Liver (tissue), 9 donors: ENCODE results near the gene CCDC158. TPM values are rescaled to one million over a fixed set of nuclear protein-coding genes. Genes with fewer than 3 reads are reported as not detected.

Source experiments
- DNase-seq: peaks from one replicate; pipeline ENCODE4 v3.0.0-alpha.2; 2017; ENCODE audit warnings: low spot score
- H3K27ac ChIP-seq, 2 donors: one replicate each; pipeline ENCODE4 v1.7.0; 2013; ENCODE audit warnings: inconsistent platforms in 2 of 2, low read length in 2 of 2, control low read depth in 1 of 2, low read depth in 1 of 2, mild to moderate bottlenecking in 1 of 2
- H3K27me3 ChIP-seq, 4 donors: one replicate each; pipeline versions ENCODE4 v1.6.1 to v1.7.0; 2013; ENCODE audit warnings: low read length in 3 of 4, inconsistent platforms in 1 of 4, mild to moderate bottlenecking in 1 of 4, moderate library complexity in 1 of 4; ENCODE audit not compliant: control insufficient read depth in 4 of 4, insufficient read depth in 4 of 4
- H3K36me3 ChIP-seq, 4 donors: one replicate each; pipeline versions ENCODE4 v1.6.1 to v1.7.0; 2013; ENCODE audit warnings: low read length in 3 of 4, mild to moderate bottlenecking in 3 of 4, low read depth in 1 of 4, moderate library complexity in 1 of 4; ENCODE audit not compliant: control insufficient read depth in 4 of 4, insufficient read depth in 3 of 4
- H3K4me1 ChIP-seq, 4 donors: one replicate each; pipeline versions ENCODE4 v1.6.1 to v1.7.0; 2013; ENCODE audit warnings: low read length in 3 of 4, mild to moderate bottlenecking in 3 of 4, moderate library complexity in 1 of 4; ENCODE audit not compliant: control insufficient read depth in 4 of 4, insufficient read depth in 4 of 4
- H3K4me3 ChIP-seq, 3 donors: one replicate each; pipeline versions ENCODE4 v1.6.1 to v1.7.0; 2013; ENCODE audit warnings: low read length in 3 of 3, control low read depth in 1 of 3, low read depth in 1 of 3, mild to moderate bottlenecking in 1 of 3
- H3K9ac ChIP-seq, 2 donors: one replicate each; pipeline ENCODE4 v1.7.0; 2013; ENCODE audit warnings: low read length in 2 of 2, mild to moderate bottlenecking in 2 of 2, moderate library complexity in 2 of 2, control low read depth in 1 of 2, low read depth in 1 of 2
- H3K9me3 ChIP-seq, 4 donors: one replicate each; pipeline versions ENCODE4 v1.6.1 to v1.7.0; 2013; ENCODE audit warnings: low read length in 3 of 4; ENCODE audit not compliant: control insufficient read depth in 4 of 4
- EGR1 ChIP-seq, 2 donors: IDR thresholded peaks; 2 replicates each; pipeline ENCODE4 v1.6.1; 2016 to 2018; ENCODE audit warnings: antibody characterized with exemption in 2 of 2, low read depth in 2 of 2
- FOXA1 ChIP-seq: IDR thresholded peaks from 2 replicates; pipeline ENCODE4 v1.6.1; 2016; ENCODE audit warnings: antibody characterized with exemption
- FOXA2 ChIP-seq: IDR thresholded peaks from 2 replicates; pipeline ENCODE4 v1.6.1; 2016; ENCODE audit warnings: antibody characterized with exemption
- GABPA ChIP-seq, 2 donors: IDR thresholded peaks in 1 of 2; conservative IDR thresholded peaks in 1 of 2; 2 replicates each; pipeline ENCODE4 v1.6.1; 2016; ENCODE audit warnings: antibody characterized with exemption in 2 of 2, mild to moderate bottlenecking in 1 of 2, moderate library complexity in 1 of 2
- HNF4A ChIP-seq, 2 donors: conservative IDR thresholded peaks; 2 replicates each; pipeline ENCODE4 v1.6.1; 2016; ENCODE audit warnings: antibody characterized with exemption in 2 of 2, mild to moderate bottlenecking in 2 of 2
- HNF4G ChIP-seq: IDR thresholded peaks from 2 replicates; pipeline ENCODE4 v1.6.1; 2016; ENCODE audit warnings: antibody characterized with exemption
- JUND ChIP-seq, 2 donors: IDR thresholded peaks; 2 replicates each; pipeline ENCODE4 v1.6.1; 2016; ENCODE audit warnings: antibody characterized with exemption in 2 of 2
- NR2F2 ChIP-seq: IDR thresholded peaks from 2 replicates; pipeline ENCODE4 v1.6.1; 2016; ENCODE audit warnings: antibody characterized with exemption
- RAD21 ChIP-seq, 2 donors: IDR thresholded peaks; 2 replicates each; pipeline ENCODE4 v1.6.1; 2016; ENCODE audit warnings: antibody characterized with exemption in 2 of 2, mild to moderate bottlenecking in 2 of 2
- RXRA ChIP-seq, 2 donors: IDR thresholded peaks; 2 replicates each; pipeline ENCODE4 v1.6.1; 2017 to 2018; ENCODE audit warnings: antibody characterized with exemption in 2 of 2, mild to moderate bottlenecking in 1 of 2
- SP1 ChIP-seq: IDR thresholded peaks from 2 replicates; pipeline ENCODE4 v1.6.1; 2018; ENCODE audit warnings: antibody characterized with exemption, mild to moderate bottlenecking
- TAF1 ChIP-seq: conservative IDR thresholded peaks from 2 replicates; pipeline ENCODE4 v1.6.1; 2016; ENCODE audit warnings: antibody characterized with exemption, mild to moderate bottlenecking
- YY1 ChIP-seq: IDR thresholded peaks from 2 replicates; pipeline ENCODE4 v1.6.1; 2016; ENCODE audit warnings: antibody characterized with exemption, mild to moderate bottlenecking
- WGBS: extraction: QIAGEN DNeasy Blood & Tissue Kit; methylation state at CpG from one replicate; pipeline ENCODE4 v1.1.7; 2013; 5-methylcytosine and 5-hydroxymethylcytosine counted together
- polyA plus RNA-seq, 2 donors: library from polyadenylated mRNA; stranded (reverse) in 1 of 2; unstranded in 1 of 2; fragments of 200-250 nt in 1 of 2; fragments of >200 nt in 1 of 2; fragmentation: Nextera tagmentation in 1 of 2; extraction: Ambion mirVana in 1 of 2; gene quantifications; one replicate each; pipeline versions ENCODE4 v1.2.1 to v1.2.3, GENCODE V29; 2013 to 2015
- total RNA-seq, 2 donors: library from RNA; depleted of rRNA; stranded (reverse); fragments of >200 nt; gene quantifications; one replicate each; pipeline ENCODE4 v1.2.3, GENCODE V29; 2014
- TF ChIP-seq, protein P1 (sequence below): IDR thresholded peaks from 2 replicates; pipeline ENCODE4 v1.6.1; 2016; ENCODE audit warnings: antibody characterized with exemption
- TF ChIP-seq, protein P2 (sequence below): IDR thresholded peaks from 2 replicates; pipeline ENCODE4 v1.6.1; 2016; ENCODE audit warnings: antibody characterized with exemption
- TF ChIP-seq, protein P3 (sequence below): fragments of 150-350 bp; IDR thresholded peaks from 2 replicates; pipeline ENCODE4 v1.5.1; 2017; ENCODE audit warnings: improper control_type of control experiment, low read depth, low read length; ENCODE audit not compliant: missing input control
- TF ChIP-seq, protein P4 (sequence below): IDR thresholded peaks from 2 replicates; pipeline ENCODE4 v1.6.1; 2016; ENCODE audit warnings: antibody characterized with exemption
- TF ChIP-seq, protein P5 (sequence below): IDR thresholded peaks from 2 replicates; pipeline ENCODE4 v1.6.1; 2016; ENCODE audit warnings: antibody characterized with exemption, mild to moderate bottlenecking
- donor health status: healthy.
- donor health status: healthy.
- donor health status: healthy.
- donor health status: healthy.
- donor health status: healthy.

Gene CCDC158
- total RNA-seq: 1 to 10 TPM in 1 of 2 donors, under 1 TPM in 1; 0.28 to 4.0 TPM
- polyA plus RNA-seq: 1 to 10 TPM in 1 of 2 donors, under 1 TPM in 1; 0.44 to 1.8 TPM

DNA sequence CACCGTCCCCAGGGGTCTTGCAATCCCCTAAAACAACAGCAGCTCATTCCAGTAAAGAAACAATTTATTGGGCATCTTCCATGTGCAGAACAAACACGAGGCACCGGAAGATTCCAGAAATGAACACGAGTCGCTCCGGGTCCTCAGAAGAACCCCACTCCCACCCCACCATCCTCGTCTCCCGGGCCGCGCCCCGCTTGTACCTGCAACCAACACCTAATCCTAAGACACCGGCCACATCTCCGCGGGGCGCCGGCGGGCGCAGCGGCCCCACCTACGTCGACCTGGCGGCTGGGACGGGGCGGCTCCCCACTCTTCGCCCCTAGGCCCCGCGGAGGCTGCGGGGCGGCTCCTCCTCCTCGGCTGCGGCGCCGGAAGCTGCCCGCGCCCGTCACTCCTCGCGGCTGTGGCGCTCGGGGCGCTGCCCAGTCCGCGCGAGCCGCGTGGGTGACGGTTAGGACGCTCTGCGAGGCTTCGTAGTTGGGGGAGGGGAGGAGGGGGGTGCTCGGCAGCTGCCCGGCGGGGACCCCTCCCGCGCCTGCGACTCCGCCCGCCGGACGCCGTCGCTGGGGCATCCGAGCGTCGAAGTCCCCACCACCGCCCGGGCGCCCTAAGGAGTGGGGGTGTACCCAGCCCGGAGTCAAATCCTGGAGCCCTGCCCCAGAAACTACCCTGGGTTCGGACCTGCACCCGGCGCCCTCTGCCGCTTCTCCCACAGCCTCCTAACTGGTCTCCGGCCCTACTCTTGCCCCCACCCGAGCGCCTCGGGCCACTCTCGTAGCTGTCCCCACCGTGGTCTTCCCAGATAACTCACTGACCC lies at the start of gene CCDC158:
CCDC158 (minus strand) TSS at position 380 of the 820 bp plus-strand sequence. CDS start 17,934 bp downstream, outside the sequence.
- Histone ChIP-seq H3K27me3 (no peaks in the 10 kb centered on the region), H3K27ac (peak within 1 kb of the TSS; percentile 15 to 20), H3K4me1 (peaks cover 0 to 5% (median 1%) of the 10 kb centered on the region in 4 donors), H3K4me3 (peak within 1 kb of the TSS; percentile 33 to 81 (median 56)), H3K9ac (no peak within 1 kb of the TSS), H3K9me3 (no peaks in the 10 kb centered on the region), H3K36me3 (no peaks in the 10 kb centered on the region)
- DNase-seq: no peak
- TF ChIP-seq GABPA (IDR thresholded peaks at IDR 0.05 in 1 of 2, conservative IDR thresholded peaks at IDR 0.05 in 1 of 2) (no peak), TAF1 (no peak), FOXA2 (no peak), EGR1 (IDR thresholded peaks at IDR 0.05; ENCODE audit: low read depth in 2 of 2) (no peak), HNF4A (conservative IDR thresholded peaks at IDR 0.05) (no peak), NR2F2 (no peak), YY1 (no peak), HNF4G (no peak), FOXA1 (no peak), SP1 (no peak), RXRA (IDR thresholded peaks at IDR 0.05) (no peak), RAD21 (IDR thresholded peaks at IDR 0.05) (no peak), JUND (IDR thresholded peaks at IDR 0.05) (no peak)
- TF ChIP-seq, protein P1, sequence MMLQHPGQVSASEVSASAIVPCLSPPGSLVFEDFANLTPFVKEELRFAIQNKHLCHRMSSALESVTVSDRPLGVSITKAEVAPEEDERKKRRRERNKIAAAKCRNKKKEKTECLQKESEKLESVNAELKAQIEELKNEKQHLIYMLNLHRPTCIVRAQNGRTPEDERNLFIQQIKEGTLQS: no peak
- TF ChIP-seq, protein P2, sequence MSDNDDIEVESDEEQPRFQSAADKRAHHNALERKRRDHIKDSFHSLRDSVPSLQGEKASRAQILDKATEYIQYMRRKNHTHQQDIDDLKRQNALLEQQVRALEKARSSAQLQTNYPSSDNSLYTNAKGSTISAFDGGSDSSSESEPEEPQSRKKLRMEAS: no peak
- TF ChIP-seq, protein P3, sequence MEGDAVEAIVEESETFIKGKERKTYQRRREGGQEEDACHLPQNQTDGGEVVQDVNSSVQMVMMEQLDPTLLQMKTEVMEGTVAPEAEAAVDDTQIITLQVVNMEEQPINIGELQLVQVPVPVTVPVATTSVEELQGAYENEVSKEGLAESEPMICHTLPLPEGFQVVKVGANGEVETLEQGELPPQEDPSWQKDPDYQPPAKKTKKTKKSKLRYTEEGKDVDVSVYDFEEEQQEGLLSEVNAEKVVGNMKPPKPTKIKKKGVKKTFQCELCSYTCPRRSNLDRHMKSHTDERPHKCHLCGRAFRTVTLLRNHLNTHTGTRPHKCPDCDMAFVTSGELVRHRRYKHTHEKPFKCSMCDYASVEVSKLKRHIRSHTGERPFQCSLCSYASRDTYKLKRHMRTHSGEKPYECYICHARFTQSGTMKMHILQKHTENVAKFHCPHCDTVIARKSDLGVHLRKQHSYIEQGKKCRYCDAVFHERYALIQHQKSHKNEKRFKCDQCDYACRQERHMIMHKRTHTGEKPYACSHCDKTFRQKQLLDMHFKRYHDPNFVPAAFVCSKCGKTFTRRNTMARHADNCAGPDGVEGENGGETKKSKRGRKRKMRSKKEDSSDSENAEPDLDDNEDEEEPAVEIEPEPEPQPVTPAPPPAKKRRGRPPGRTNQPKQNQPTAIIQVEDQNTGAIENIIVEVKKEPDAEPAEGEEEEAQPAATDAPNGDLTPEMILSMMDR: no peak
- TF ChIP-seq, protein P4, sequence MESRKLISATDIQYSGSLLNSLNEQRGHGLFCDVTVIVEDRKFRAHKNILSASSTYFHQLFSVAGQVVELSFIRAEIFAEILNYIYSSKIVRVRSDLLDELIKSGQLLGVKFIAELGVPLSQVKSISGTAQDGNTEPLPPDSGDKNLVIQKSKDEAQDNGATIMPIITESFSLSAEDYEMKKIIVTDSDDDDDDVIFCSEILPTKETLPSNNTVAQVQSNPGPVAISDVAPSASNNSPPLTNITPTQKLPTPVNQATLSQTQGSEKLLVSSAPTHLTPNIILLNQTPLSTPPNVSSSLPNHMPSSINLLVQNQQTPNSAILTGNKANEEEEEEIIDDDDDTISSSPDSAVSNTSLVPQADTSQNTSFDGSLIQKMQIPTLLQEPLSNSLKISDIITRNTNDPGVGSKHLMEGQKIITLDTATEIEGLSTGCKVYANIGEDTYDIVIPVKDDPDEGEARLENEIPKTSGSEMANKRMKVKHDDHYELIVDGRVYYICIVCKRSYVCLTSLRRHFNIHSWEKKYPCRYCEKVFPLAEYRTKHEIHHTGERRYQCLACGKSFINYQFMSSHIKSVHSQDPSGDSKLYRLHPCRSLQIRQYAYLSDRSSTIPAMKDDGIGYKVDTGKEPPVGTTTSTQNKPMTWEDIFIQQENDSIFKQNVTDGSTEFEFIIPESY: no peak
- TF ChIP-seq, protein P5, sequence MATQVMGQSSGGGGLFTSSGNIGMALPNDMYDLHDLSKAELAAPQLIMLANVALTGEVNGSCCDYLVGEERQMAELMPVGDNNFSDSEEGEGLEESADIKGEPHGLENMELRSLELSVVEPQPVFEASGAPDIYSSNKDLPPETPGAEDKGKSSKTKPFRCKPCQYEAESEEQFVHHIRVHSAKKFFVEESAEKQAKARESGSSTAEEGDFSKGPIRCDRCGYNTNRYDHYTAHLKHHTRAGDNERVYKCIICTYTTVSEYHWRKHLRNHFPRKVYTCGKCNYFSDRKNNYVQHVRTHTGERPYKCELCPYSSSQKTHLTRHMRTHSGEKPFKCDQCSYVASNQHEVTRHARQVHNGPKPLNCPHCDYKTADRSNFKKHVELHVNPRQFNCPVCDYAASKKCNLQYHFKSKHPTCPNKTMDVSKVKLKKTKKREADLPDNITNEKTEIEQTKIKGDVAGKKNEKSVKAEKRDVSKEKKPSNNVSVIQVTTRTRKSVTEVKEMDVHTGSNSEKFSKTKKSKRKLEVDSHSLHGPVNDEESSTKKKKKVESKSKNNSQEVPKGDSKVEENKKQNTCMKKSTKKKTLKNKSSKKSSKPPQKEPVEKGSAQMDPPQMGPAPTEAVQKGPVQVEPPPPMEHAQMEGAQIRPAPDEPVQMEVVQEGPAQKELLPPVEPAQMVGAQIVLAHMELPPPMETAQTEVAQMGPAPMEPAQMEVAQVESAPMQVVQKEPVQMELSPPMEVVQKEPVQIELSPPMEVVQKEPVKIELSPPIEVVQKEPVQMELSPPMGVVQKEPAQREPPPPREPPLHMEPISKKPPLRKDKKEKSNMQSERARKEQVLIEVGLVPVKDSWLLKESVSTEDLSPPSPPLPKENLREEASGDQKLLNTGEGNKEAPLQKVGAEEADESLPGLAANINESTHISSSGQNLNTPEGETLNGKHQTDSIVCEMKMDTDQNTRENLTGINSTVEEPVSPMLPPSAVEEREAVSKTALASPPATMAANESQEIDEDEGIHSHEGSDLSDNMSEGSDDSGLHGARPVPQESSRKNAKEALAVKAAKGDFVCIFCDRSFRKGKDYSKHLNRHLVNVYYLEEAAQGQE: no peak
- 7% methylated on average over 79 of the region's 79 CpGs for WGBS
